ENCODE measurements around the gene KCNMB2. TPM values are rescaled to one million over a fixed set of nuclear protein-coding genes. Genes with fewer than 3 reads are reported as not detected.

Gene KCNMB2
- polyA plus RNA-seq, 1 of the 3 experiments (the other 2 are of a cell fraction), result not detected

GRCh38 chr3:178671791-178672190, 135.6 kb downstream of the KCNMB2 start:
- no peaks in the 10 kb centered on the region for H3K27me3 ChIP-seq (ENCODE audit: insufficient read depth)
- no peaks in the 10 kb centered on the region for H3K9me2 ChIP-seq
- TF ChIP-seq MEF2A (IDR thresholded peaks at IDR 0.05; ENCODE audit: borderline replicate concordance, low read depth) (no peak), GATA2 (CRISPR knock-in tag; IDR thresholded peaks at IDR 0.05) (no peak), USF1 (IDR thresholded peaks at IDR 0.05; ENCODE audit: borderline replicate concordance, low read depth) (no peak), CTCF (IDR thresholded peaks at IDR 0.05) (no peak), FOXM1 (IDR thresholded peaks at IDR 0.05; ENCODE audit: low read depth) (no peak), YY1 (IDR thresholded peaks at IDR 0.05; ENCODE audit: low read depth) (no peak), RXRA (IDR thresholded peaks at IDR 0.05; ENCODE audit: borderline replicate concordance, low read depth) (no peak), JUND (IDR thresholded peaks at IDR 0.05) (no peak), EP300 (IDR thresholded peaks at IDR 0.05; ENCODE audit: borderline replicate concordance in 1 of 2, low read depth in 1 of 2, low read length in 1 of 2) (no peak), TEAD4 (IDR thresholded peaks at IDR 0.05; ENCODE audit: borderline replicate concordance, insufficient read depth) (no peak), IRF3 (IDR thresholded peaks at IDR 0.05; ENCODE audit: low read depth, low read length) (no peak), MAX (IDR thresholded peaks at IDR 0.05; ENCODE audit: low read depth) (no peak), NRF1 (IDR thresholded peaks at IDR 0.05; ENCODE audit: low read depth, low read length) (no peak)
- H3K9me3 ChIP-seq, result no peaks in the 10 kb centered on the region
- no peaks in the 10 kb centered on the region for H4K20me1 ChIP-seq (ENCODE audit: insufficient read depth)
- no peak overlapping the region for H3K27ac ChIP-seq (ENCODE audit: low read depth in 2 of 2, low read length in 1 of 2)
- no peaks in the 10 kb centered on the region for H3K36me3 ChIP-seq (replicated peaks in 1 of 2; ENCODE audit: control insufficient read depth in 1 of 2, insufficient read depth in 2 of 2, low read length in 1 of 2)
- no peak overlapping the region for H3K9ac ChIP-seq
- H3K4me3 ChIP-seq (ENCODE audit: low read depth in 2 of 2, low read length in 1 of 2), result no peak overlapping the region
- no peaks in the 10 kb centered on the region for H3F3A ChIP-seq (replicated peaks; ENCODE audit: insufficient read depth)
- no peaks in the 10 kb centered on the region for H3K79me2 ChIP-seq (ENCODE audit: insufficient read depth)
- no peak for DNase-seq
- no peak overlapping the region; the same call in 1 of the 2 replicates for H3K4me2 ChIP-seq
- ChIA-PET POLR2A (no interaction called here), CTCF (no interaction called here)
- WGBS (ENCODE audit: low lambda C conversion rate), result 0% methylated on average over 1 of the region's 1 CpG
- H3K4me1 ChIP-seq (ENCODE audit: control insufficient read depth in 1 of 2, insufficient read depth in 2 of 2, low read depth in 1 of 2, low read length in 1 of 2), result no peaks in the 10 kb centered on the region; a peak in 1 of 4 replicates
- no peak overlapping the region for H2AFZ ChIP-seq (ENCODE audit: low read depth)

GRCh38 chr3:178672275-178672674, 136.0 kb downstream of the KCNMB2 start:
- no peaks in the 10 kb centered on the region for H3F3A ChIP-seq (replicated peaks; ENCODE audit: insufficient read depth)
- H3K9me2 ChIP-seq, result no peaks in the 10 kb centered on the region
- 38% methylated on average over 3 of the region's 3 CpGs for WGBS (ENCODE audit: low lambda C conversion rate)
- no peak overlapping the region for H3K27ac ChIP-seq (ENCODE audit: low read depth in 2 of 2, low read length in 1 of 2)
- H3K4me1 ChIP-seq (ENCODE audit: control insufficient read depth in 1 of 2, insufficient read depth in 2 of 2, low read depth in 1 of 2, low read length in 1 of 2), result no peaks in the 10 kb centered on the region; a peak in 1 of 4 replicates
- no peak for TF ChIP-seq GABPA (IDR thresholded peaks at IDR 0.05; ENCODE audit: low read depth)
- TF ChIP-seq PBX3 (IDR thresholded peaks at IDR 0.05), result no peak
- TF ChIP-seq SIN3A (IDR thresholded peaks at IDR 0.05; ENCODE audit: borderline replicate concordance, low read depth, low read length), result no peak
- no peak for TF ChIP-seq TCF12 (IDR thresholded peaks at IDR 0.05)
- TF ChIP-seq EP300 (IDR thresholded peaks at IDR 0.05; ENCODE audit: borderline replicate concordance in 1 of 2, low read depth in 1 of 2, low read length in 1 of 2), result no peak
- TF ChIP-seq CTCF (IDR thresholded peaks at IDR 0.05), result no peak
- TF ChIP-seq ZBTB33 (IDR thresholded peaks at IDR 0.05; ENCODE audit: borderline replicate concordance, low read depth), result no peak
- no peak for TF ChIP-seq SMC3 (IDR thresholded peaks at IDR 0.05; ENCODE audit: low read depth, low read length)
- H4K20me1 ChIP-seq (ENCODE audit: insufficient read depth), result no peaks in the 10 kb centered on the region
- H3K27me3 ChIP-seq (ENCODE audit: insufficient read depth), result no peaks in the 10 kb centered on the region
- H3K9ac ChIP-seq, result no peak overlapping the region
- H3K36me3 ChIP-seq (replicated peaks in 1 of 2; ENCODE audit: control insufficient read depth in 1 of 2, insufficient read depth in 2 of 2, low read length in 1 of 2), result no peaks in the 10 kb centered on the region
- no peaks in the 10 kb centered on the region for H3K79me2 ChIP-seq (ENCODE audit: insufficient read depth)
- POLR2A ChIA-PET, result no interaction called here
- no peak overlapping the region for H3K4me2 ChIP-seq
- CTCF ChIA-PET, result interaction anchor here (0.6 kb wide), 1 partner anchor 155 kb away, joined by 4 read pairs; no protein-coding TSS in a partner anchor
- DNase-seq, result no peak
- H3K9me3 ChIP-seq, result no peaks in the 10 kb centered on the region
- H3K4me3 ChIP-seq (ENCODE audit: low read depth in 2 of 2, low read length in 1 of 2), result no peak overlapping the region
- no peak overlapping the region for H2AFZ ChIP-seq (ENCODE audit: low read depth)

All from SK-N-SH (cell line).